GM19035 (cell line): ENCODE data around the gene ZNF474.

Experiments used
- ATAC-seq: cut with Tn5 transposase; IDR thresholded peaks from one replicate; pipeline ENCODE4 v1.9.1; 2021; ENCODE audit not compliant: unreplicated experiment

The ZNF474 gene

DNA sequence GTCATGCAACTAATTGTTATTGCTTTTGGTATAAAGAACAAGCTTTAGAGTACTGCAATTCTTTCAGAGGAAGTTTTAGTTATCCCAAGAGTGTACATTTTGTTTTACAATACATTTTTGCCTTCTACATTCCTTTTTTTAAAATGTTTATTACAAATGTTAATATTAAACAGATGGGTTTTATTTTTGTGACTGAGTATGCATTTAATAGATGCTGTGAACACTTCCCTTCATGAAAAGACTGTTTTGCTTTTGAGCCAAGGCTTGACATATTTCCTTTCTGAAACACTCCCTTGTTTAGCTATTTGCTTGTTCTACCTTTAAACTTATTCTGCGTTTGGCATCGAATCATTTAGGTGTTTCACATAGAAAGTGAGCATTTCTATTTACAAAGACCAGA, 14.8 kb upstream of the ZNF474 start:
- no peak for ATAC-seq

DNA sequence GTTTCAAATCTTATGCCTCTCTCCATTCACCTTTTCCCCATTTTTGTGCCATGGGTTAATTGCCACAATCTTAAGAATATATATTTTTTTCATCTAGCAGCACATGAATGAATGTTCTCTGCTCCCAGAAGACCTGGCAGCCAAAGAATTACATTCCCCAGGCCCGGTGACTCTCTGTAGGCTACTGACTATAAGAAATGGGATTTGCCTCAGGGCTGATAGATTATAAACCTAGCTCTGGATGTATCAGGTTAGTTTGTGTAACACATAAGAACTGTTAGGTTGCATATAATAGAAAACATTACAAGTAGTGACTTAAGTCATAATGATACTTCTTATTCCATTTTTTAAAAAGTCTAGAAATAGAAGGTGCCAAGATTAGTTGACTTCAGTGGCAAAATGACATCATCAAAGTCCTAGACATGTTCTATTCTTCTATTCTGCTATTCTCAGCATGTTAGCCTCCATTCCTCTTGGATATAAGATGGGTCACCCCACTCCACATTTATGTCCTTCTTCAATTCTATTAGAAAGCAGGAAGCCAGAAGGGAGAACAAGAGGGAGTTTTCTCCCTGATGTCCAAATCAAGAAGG, 10.9 kb upstream of the ZNF474 start:
- ATAC-seq: no peak

DNA sequence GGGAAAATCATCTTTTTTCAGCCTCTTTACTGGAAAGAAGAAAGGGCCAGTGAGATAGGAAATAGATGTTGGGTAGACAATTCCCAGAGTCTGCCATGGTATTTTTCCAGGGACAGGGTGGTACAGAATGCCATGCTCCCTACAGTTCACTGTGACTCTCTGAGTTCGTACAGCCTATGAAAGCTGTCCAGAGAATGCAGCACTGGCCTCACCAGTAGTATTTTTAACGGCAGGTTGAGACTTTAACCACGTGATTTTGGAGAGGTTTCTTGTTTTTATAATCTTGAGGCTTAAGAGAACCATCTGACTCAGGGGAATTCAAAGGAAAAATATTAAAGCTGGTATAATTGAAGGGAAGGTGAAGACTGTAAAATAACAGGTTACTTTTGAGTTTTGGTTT, 10.1 kb upstream of the ZNF474 start:
- no peak for ATAC-seq

DNA sequence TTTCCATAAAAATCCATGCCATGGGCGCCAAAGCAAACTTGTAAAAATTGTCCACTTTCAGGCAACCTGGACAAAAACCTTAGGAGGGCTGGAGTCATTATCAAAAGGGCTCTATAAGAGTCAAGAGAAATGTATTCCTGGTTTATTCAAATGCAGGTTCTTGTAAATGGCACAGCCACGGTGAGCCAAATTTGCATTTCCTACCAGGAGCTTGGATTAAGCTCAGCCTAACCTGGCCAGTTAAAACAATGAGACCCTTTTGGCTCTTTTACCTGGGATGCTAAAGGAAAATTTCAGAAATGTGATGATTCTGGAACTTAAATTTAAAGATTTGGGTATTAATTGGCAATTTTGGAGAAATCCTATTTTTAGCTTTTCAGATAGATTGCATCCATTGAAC, 8.9 kb upstream of the ZNF474 start:
- ATAC-seq: no peak

DNA sequence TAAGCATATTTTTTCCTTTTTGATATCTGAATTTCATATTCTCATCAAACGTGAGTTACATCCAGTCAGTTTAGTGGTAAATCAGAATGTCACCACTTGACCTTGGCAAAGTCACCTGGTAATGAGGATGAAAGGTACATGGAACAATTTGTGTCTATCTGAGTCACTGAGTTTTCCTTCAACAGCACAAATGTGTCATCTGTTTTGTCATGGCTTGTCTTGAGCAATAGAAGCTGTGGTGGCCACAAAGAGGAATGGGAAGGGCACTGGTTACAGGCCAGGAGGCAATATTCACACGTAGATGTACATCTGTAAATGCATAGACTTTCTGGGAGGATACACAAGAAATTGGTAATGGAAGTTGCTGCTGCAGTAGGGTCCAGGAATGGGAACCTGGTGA, 8.4 kb upstream of the ZNF474 start:
- ATAC-seq: no peak

DNA sequence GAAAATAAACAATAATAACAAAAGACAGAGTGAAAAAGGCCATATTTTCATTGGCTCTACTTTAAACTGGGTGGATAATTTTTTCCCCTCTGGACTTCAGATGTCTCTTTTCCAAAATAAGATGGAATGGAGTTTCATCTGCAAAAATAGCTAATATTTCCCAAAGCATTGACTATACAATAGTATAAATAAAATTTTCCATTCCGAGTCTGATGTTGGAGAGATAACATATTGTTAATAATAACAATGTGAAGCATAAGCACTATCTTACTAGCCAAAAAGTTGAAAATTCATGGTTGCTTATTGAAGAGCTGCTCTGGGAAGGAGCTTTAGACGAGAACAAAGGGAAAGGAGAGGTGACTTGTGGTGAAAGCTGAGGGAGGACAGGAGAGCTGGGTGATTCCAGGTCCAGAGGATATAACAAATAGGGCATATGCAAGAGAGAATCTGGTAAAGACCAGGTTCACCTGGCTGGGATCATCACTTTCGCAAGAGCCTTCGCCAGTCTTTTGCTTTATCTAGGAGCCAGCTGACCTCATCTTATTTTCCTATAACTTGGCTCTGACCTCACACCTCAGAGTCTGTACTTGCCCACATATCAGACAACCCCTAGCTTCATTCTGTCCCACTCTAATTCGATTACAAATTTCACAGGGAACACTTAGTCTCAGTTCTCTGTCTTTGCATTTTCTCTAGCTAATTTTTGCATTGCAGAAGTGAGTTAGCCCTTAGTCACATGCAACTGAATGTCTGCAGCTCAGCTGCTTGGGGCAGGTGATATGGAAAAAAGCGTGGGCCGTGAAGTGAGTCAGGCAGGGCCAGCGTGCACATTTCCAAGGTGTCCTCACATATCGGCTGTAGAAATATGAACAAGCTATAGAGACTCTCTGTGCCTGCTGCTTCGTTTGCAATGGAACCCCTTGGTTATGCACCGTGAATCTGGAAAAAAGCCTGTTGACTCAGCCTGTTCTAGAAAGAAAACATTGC, 7.6 kb upstream of the ZNF474 start:
- no peak for ATAC-seq

DNA sequence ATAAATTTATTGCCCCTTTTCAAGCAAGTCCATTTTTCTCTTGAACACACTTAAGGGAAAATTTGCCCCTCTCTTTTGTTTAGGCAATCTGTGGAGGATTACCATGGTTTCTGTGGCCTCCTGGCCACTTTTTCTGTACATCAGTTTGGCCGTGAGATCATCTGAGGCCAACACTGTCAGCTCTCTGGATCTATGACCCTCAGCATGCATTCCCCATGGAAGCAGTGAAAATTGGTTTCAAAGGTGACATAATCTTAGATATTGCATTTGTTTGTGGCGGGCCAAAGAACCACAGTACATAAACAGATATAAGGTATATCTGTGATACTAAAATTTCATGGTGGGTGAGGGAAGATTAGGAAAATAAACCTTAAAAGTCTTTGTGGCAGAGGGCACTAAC, 4.6 kb upstream of the ZNF474 start:
- ATAC-seq: no peak

DNA sequence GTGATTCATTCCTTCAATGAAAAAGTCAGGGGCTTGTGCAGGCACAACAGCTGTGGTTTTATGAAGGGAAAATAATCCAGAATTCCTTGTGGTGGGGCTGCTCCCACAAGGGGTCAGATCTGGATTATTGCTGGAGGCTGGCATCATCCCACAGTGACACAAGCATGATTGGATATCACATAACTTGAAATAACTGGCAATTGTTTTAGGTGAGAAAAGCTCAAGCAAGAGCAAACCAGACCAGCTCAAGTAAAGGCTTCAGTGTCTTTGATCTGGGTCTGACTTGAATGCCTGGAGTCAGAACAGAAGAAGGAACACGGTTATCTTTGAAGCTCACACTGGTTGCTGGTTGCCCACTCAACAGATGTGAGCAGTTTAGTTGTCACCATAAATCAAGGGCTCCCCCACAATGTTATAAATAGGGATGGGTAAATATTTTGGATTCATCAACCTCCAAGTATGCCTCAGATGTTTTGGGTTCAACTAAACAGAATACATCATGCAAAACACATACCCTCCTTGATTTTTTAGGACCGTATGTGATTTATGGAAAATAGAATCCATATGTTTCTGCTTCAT, 3.1 kb upstream of the ZNF474 start:
- no peak for ATAC-seq

DNA sequence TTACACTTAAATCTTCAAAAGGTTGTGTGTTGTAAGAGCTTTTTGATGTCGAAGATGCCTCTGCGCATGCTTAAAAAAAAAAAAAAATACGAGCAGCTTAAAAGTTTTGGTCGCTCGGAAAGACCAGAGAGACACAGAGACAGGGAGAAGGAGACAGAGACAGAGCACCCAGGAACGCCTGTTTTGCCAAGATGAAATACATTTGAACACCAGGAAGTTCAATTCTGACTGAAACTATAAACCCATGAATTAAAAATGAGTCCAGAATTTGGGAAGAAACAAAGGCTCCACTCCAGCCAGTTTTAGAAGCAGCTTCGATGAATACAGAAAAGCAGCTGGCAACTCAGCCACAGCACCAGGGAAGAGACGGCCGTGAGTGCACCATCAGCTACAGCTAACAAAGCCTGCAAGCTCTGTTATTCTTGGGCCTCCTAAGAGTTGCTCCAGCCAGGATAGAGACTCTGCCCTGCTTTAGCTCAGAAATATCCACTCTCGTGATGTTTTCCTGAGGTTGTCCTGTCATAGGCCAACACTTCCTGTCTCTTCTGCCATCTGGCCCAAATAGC, 2.5 kb upstream of the ZNF474 start:
- no peak for ATAC-seq

DNA sequence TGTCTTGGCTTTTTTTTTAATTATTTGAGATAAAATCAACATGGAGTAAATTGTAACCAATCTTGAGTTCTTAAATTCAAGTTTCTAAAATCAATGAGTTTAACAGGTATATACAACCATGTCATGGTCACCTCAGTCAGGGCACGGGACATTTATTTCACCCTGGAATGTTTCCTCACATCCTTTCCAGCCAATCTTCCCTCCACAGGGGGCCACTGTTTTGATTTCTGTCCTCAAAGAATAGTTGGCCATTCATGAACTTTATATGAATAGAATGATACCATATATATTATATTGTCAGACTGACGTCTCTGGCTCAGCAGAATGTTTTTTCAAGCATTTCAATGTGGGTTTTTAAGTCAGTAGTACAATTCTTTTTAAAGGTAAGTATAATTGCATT, 806 bp downstream of the ZNF474 start:
- no peak for ATAC-seq

DNA sequence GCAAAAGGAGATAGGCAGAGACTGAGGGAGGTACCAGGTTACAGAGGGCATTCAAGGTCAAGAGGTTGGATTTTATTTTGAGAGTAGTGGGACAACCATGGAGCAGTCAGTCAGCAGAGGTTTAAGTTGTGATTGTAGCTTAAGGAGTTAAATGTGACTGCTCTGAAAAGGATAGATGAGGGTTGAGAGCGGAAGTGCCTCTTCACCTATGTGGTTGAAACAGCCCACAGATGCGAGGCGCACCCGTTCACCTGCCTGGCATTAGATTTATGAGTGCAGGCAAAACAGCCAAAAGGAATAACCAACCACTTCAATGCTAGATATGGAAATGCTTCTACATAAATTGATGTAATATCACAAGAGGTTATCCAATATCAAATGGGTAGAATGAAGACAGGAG, 8.4 kb downstream of the ZNF474 start:
- no peak for ATAC-seq

DNA sequence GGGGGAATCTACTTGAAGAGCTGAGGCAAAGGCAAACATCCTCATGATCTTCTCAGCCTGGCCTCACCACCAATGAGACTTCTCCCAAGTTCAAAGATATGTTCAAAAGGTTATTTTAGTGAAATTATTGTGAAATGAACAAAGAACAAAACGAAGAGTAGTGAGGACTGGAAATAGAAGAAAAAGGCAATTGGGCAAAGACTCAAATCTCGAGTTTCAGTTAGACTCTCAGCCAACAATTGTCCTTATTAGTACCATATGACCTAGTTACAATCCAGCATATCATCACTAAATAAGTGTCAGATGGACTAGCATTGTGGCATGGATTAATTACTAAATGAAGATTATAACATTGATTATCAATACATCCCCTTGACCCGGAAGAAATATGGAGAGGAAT, 9.0 kb downstream of the ZNF474 start:
- no peak for ATAC-seq

DNA sequence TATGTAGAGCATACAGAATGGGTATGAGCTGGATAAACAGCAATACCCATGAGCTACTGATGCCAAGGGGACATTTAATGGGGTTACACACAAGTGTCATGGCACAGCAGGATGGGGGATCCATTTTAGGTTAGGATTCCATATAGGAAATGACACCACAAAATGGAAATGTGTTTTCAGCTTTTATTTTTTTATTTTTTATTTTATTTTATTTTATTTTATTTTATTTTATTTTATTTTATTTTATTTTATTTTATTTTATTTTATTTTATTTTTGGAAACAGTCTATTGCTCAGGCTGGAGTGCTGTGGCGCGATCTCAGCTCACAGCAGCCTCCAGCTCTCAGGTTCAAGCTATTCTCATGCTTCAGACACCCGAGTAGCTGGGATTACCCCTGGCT, 11.6 kb downstream of the ZNF474 start:
- ATAC-seq: no peak

DNA sequence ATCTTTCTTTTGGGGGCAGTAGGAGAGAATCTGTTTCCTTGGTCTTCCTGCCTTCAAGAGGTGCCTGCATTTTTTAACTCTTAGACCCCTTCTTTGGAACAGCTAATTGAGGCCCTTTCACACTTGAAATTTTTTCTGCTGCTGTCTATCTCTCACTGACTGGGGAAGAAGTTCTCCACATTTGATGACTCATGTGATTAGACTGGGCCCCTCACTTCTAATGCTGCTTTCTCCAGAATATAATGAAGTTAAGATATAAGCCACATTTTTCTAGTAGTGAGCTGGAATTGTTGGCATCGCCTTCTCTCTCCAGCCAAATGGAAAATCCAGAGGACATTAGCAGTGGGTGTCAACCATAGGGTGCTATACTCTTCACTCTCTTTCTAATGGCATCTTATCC, 12.4 kb downstream of the ZNF474 start:
- no peak for ATAC-seq

DNA sequence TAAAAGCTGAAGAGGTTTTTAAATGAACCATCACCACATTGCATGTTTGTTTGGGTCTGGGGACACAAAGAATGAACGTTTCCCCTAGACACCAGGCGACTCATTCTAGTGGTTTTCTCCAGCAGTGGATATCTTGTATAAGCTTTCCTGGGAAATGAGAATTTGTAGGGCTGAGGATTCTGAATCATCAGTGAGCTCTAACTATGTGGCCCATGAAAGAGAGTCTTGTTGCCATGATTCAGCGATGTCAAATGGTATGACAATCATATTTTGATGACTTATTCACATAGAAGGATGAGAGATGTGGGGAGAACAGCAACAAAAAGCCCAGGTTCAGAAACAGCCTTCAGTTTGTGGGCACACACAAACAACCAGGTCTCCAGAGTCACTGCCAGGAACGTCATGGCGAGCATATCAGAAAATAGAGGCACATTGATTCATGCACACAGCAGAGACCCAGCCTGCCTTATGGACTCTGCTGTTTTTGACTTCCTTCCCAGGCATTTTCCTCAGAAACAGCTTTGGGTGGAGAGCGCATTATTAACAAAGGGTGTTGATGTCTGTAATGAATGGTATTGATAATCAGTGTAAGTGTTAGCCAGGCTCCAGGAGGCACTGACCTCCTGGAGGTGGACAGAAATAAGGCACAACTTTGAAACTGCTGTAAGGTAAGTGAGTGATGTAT, 13.3 kb downstream of the ZNF474 start:
- no peak for ATAC-seq

DNA sequence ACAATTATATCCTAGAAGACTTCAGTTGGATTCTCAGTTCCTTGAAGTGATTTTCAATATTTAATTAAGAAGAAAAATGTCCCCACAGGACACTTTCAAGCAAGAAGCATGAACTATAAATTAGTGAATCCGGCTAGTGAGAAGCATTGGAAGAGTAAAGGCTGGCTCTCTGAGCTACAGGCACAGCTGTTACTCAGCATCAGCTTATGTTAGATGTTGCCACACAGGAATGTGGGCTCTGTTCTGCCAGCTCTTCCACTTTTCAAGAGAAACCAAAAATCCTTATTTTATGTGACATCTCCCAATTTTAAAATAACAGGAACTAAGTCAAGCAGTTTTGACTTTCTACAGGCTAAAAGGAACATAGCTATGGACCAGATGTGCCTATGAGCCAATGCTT, 14.9 kb downstream of the ZNF474 start:
- ATAC-seq: no peak

DNA sequence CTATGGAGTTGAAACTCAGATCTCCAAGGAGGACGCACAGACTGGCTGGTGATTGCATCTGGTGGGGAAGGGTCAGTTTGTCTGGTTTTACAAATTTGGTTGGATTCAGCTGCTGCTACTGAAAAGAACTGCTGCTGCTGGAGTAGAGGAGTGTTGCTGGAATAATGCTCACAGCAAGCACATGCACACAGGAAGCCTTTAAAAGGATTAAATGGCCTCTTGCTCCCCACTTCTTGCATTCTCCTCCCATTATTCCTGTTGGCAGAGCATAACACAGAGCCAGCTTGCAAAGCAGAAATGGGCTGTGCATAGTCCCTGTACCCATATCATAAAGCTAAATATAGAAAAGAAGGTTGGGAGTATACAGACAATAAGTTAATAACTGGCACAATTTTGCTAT, 16.6 kb downstream of the ZNF474 start:
- no peak for ATAC-seq

DNA sequence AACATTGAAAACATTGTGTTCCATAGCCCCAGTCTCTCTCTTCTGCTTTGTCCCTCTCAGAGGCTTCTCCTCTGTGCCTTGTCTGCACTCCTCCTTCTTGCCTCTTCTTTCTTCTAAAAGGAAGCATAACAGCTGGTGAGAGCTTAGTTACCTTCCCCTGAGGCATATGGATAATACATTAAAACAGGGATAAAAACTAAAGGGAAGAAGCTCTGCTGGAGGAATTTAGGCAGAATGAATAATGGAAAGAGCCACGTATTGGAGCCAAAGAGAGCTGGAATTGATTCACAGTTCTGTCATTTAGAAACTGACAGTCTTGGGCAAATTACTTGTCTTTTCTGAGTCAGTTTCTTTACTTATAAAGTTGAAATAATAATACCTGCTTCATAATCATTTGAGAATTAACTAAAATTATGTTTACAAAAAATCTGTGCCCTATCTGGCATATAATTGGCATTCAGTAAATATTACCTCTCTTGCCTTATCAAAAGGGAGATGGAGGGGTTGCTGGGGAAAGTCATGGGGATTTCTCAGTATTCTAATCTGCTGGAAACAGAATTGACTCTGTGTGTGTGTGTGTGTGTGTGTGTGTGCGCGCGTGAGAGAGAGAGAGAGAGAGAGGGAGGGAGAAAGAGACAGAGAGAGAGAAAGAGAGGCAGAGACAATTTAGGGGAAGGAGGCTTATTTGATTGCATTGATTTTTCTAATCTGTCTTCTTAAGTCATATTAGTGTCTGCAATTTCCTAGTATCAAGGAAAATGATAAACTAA, 20.2 kb downstream of the ZNF474 start:
- ATAC-seq: no peak

DNA sequence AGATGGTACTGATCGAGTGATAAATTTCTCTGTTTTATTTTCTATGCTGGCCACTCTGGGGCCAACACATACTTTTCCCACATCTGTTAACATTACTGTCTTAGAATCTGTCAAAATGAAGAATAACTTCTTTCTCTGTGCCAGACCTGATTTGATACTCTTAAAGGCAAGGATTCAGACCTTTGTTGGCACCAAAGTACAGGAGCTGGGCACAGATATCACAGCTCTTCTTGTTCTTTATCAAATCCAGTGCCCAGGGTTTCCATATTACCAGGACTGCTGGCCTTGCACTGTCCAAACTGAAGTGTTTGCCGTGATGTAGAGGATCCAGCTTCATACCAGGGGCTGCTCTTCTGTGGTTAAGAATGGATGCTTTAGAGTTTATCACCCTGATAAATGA, 20.9 kb downstream of the ZNF474 start:
- no peak for ATAC-seq

DNA sequence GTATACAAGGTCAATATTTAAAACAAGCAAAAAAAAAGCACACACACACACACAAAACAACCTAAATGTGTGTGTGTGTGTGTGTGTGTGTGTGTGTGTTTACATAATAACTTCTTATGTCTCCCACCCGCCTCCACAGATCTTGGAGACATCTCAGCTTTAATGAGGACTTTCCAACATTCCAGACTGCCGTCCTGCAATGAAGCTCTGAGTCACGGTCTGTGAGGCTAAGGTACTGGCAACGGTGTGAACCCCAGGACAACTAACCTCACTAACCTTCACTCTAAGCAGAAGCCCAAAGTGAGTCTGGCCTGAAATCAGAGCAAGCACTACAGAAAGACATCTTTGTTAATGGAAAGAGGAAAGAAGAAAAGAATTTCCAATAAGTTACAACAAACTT, 22.3 kb downstream of the ZNF474 start:
- no peak for ATAC-seq
